ENCODE measurements around the gene KDM4B.
"Not testable (repeated sequence)": the region's sequence is repeated elsewhere in the genome, so short reads cannot be mapped to it uniquely, and the experiment has no call there.

KDM4B gene

GRCh38 chr19:4971816-4972495, 3.0 kb downstream of the KDM4B start:
- no peaks in the 10 kb centered on the region for H3K27me3 Mint-ChIP-seq
- H3K27ac Mint-ChIP-seq = peak overlapping the region; percentile 53
- peaks cover 43 to 67% of the 10 kb centered on the region in 2 donors for H3K4me1 Mint-ChIP-seq
- peak overlapping the region in 1 of 2 donors; percentile 94 for H3K4me3 Mint-ChIP-seq
- H3K9me3 Mint-ChIP-seq = no peaks in the 10 kb centered on the region
- H3K36me3 Mint-ChIP-seq = peaks cover 5 to 10% of the 10 kb centered on the region in 2 donors
- DNase-seq = no peak
- ATAC-seq (replicated peaks) = no peak

- no peaks in the 10 kb centered on the region for H3K9me3 Mint-ChIP-seq
- peaks cover 50 to 74% of the 10 kb centered on the region in 2 donors for H3K4me1 Mint-ChIP-seq
- DNase-seq = no peak
Measured at GRCh38 chr19:4972509-4973230, 3.8 kb downstream of the KDM4B start.

GRCh38 chr19:4974880-4975469, 6.1 kb downstream of the KDM4B start:
- H3K36me3 Mint-ChIP-seq = peaks cover 12 to 14% of the 10 kb centered on the region in 2 donors
- no peaks in the 10 kb centered on the region for H3K27me3 Mint-ChIP-seq
- H3K4me3 Mint-ChIP-seq = no peak overlapping the region
- H3K4me1 Mint-ChIP-seq = peaks cover 52 to 84% of the 10 kb centered on the region in 2 donors
- ATAC-seq (replicated peaks) (no peak), DNase-seq (no peak)
- H3K27ac Mint-ChIP-seq = no peak overlapping the region
- no peaks in the 10 kb centered on the region for H3K9me3 Mint-ChIP-seq

More at GRCh38 chr19:4972509-4973230, 3.8 kb downstream of the KDM4B start:
- Mint-ChIP-seq H3K36me3 (peaks cover 7 to 14% of the 10 kb centered on the region in 2 donors), H3K4me3 (no peak overlapping the region), H3K27ac (no peak overlapping the region), H3K27me3 (no peaks in the 10 kb centered on the region)
- no peak for ATAC-seq (replicated peaks)

- not testable (repeated sequence) for H3K4me3 Mint-ChIP-seq; ATAC-seq (replicated peaks); DNase-seq; H3K27ac Mint-ChIP-seq; H3K9me3 Mint-ChIP-seq; H3K27me3 Mint-ChIP-seq
- peaks cover 12 to 14% of the 10 kb centered on the region in 2 donors for H3K36me3 Mint-ChIP-seq
- H3K4me1 Mint-ChIP-seq = peaks cover 48 to 77% of the 10 kb centered on the region in 2 donors
Measured at GRCh38 chr19:4975601-4976000, 6.7 kb downstream of the KDM4B start.

GRCh38 chr19:4976401-4977298, 7.7 kb downstream of the KDM4B start:
- H3K4me3 Mint-ChIP-seq = peak overlapping the region; percentile 41 to 71

GRCh38 chr19:4977299-4978174, 8.6 kb downstream of the KDM4B start:
- peaks cover 44 to 72% of the 10 kb centered on the region in 2 donors for H3K4me1 Mint-ChIP-seq

More at GRCh38 chr19:4976401-4977298, 7.7 kb downstream of the KDM4B start:
- peak overlapping the region; percentile 93 for H3K27ac Mint-ChIP-seq
- peaks cover 11 to 12% of the 10 kb centered on the region in 2 donors for H3K36me3 Mint-ChIP-seq
- H3K4me1 Mint-ChIP-seq = peaks cover 45 to 75% of the 10 kb centered on the region in 2 donors
- no peaks in the 10 kb centered on the region for H3K9me3 Mint-ChIP-seq
- ATAC-seq (replicated peaks) (peak; percentile 51 to 64), DNase-seq (no peak)
- no peaks in the 10 kb centered on the region for H3K27me3 Mint-ChIP-seq

GRCh38 chr19:4979211-4979807, 10.4 kb downstream of the KDM4B start:
- no peaks in the 10 kb centered on the region for H3K27me3 Mint-ChIP-seq
- peaks cover 11 to 21% of the 10 kb centered on the region in 2 donors for H3K36me3 Mint-ChIP-seq
- DNase-seq = no peak
- H3K27ac Mint-ChIP-seq = peak overlapping the region; percentile 52
- H3K9me3 Mint-ChIP-seq = no peaks in the 10 kb centered on the region
- H3K4me3 Mint-ChIP-seq = no peak overlapping the region
- peaks cover 48 to 83% of the 10 kb centered on the region in 2 donors for H3K4me1 Mint-ChIP-seq
- no peak for ATAC-seq (replicated peaks)

More at GRCh38 chr19:4977299-4978174, 8.6 kb downstream of the KDM4B start:
- ATAC-seq (replicated peaks) = peak; percentile 79 to 81
- peak; percentile 73 for DNase-seq
- H3K9me3 Mint-ChIP-seq = no peaks in the 10 kb centered on the region
- peaks cover 11 to 12% of the 10 kb centered on the region in 2 donors for H3K36me3 Mint-ChIP-seq
- H3K27me3 Mint-ChIP-seq = no peaks in the 10 kb centered on the region
- peak overlapping the region; percentile 93 for H3K27ac Mint-ChIP-seq
- H3K4me3 Mint-ChIP-seq = peak overlapping the region; percentile 41 to 71

GRCh38 chr19:4980067-4980466, 11.2 kb downstream of the KDM4B start:
- Mint-ChIP-seq H3K4me3 (no peak overlapping the region), H3K27ac (no peak overlapping the region), H3K27me3 (no peaks in the 10 kb centered on the region), H3K9me3 (no peaks in the 10 kb centered on the region), H3K4me1 (peaks cover 44 to 80% of the 10 kb centered on the region in 2 donors), H3K36me3 (peaks cover 7 to 17% of the 10 kb centered on the region in 2 donors)
- ATAC-seq (replicated peaks) (no peak), DNase-seq (no peak)

GRCh38 chr19:4980838-4981680, 12.1 kb downstream of the KDM4B start:
- Mint-ChIP-seq H3K27ac (peak overlapping the region; percentile 42), H3K4me1 (peaks cover 47 to 79% of the 10 kb centered on the region in 2 donors), H3K27me3 (no peaks in the 10 kb centered on the region), H3K36me3 (peaks cover 6 to 20% of the 10 kb centered on the region in 2 donors), H3K4me3 (no peak overlapping the region), H3K9me3 (no peaks in the 10 kb centered on the region)
- DNase-seq = no peak
- no peak for ATAC-seq (replicated peaks)

- Mint-ChIP-seq H3K27me3 (no peaks in the 10 kb centered on the region), H3K27ac (peak overlapping the region; percentile 87), H3K4me1 (peaks cover 45 to 79% of the 10 kb centered on the region in 2 donors), H3K4me3 (no peak overlapping the region), H3K36me3 (peaks cover 6 to 20% of the 10 kb centered on the region in 2 donors), H3K9me3 (no peaks in the 10 kb centered on the region)
- DNase-seq (no peak), ATAC-seq (replicated peaks) (peak; percentile 51 to 58)
Measured at GRCh38 chr19:4981681-4981958, 12.7 kb downstream of the KDM4B start.

- Mint-ChIP-seq H3K4me3 (no peak overlapping the region), H3K9me3 (no peaks in the 10 kb centered on the region), H3K4me1 (peaks cover 38 to 73% of the 10 kb centered on the region in 2 donors), H3K27ac (no peak overlapping the region), H3K27me3 (no peaks in the 10 kb centered on the region), H3K36me3 (peaks cover 0 to 16% of the 10 kb centered on the region in 2 donors)
- ATAC-seq (replicated peaks) (no peak), DNase-seq (no peak)
Measured at GRCh38 chr19:4983346-4984105, 14.6 kb downstream of the KDM4B start.

GRCh38 chr19:4984106-4984380, 15.1 kb downstream of the KDM4B start:
- Mint-ChIP-seq H3K36me3 (peaks cover 0 to 13% of the 10 kb centered on the region in 2 donors), H3K4me3 (no peak overlapping the region), H3K27ac (no peak overlapping the region), H3K9me3 (no peaks in the 10 kb centered on the region), H3K27me3 (no peaks in the 10 kb centered on the region), H3K4me1 (peaks cover 35 to 69% of the 10 kb centered on the region in 2 donors)
- no peak for DNase-seq
- ATAC-seq (replicated peaks) = no peak

Measured in stimulated activated naive B cell treated with anti-CD40 and anti-IgM and Interleukin-4, amounts not matched to agents 10 μg/mL and 1 μg/mL and 100 μg/mL, for 72 hours (primary cell).